ENCODE results near the gene THRSP.
"Not testable (repeated sequence)": the region's sequence is repeated elsewhere in the genome, so short reads cannot be mapped to it uniquely, and the experiment has no call there.

DNA sequence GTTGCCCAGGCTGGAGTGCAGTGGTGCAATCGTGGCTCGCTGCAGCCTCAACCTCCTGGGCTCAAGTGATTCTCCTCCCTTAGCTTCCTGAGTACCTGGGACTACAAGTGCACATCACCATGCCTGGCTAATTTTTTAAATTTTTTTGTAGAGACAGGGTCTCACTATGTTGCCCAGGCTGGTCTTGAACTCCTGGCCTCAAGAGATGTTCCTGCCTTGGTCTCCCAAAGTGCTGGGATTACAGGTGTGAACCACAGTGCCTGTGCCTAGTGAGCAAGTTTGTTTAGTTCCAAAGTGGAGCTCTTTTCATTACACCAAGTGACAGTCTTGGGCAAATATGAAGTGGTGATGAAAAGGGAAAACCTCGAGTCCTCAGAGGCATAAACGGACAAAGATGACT lies 13.9 kb downstream of the THRSP start:
- TF ChIP-seq, protein P1, sequence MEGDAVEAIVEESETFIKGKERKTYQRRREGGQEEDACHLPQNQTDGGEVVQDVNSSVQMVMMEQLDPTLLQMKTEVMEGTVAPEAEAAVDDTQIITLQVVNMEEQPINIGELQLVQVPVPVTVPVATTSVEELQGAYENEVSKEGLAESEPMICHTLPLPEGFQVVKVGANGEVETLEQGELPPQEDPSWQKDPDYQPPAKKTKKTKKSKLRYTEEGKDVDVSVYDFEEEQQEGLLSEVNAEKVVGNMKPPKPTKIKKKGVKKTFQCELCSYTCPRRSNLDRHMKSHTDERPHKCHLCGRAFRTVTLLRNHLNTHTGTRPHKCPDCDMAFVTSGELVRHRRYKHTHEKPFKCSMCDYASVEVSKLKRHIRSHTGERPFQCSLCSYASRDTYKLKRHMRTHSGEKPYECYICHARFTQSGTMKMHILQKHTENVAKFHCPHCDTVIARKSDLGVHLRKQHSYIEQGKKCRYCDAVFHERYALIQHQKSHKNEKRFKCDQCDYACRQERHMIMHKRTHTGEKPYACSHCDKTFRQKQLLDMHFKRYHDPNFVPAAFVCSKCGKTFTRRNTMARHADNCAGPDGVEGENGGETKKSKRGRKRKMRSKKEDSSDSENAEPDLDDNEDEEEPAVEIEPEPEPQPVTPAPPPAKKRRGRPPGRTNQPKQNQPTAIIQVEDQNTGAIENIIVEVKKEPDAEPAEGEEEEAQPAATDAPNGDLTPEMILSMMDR (IDR thresholded peaks at IDR 0.05): not testable (repeated sequence)
- TF ChIP-seq EP300 (IDR thresholded peaks at IDR 0.05); MAZ (IDR thresholded peaks at IDR 0.05; ENCODE audit: borderline replicate concordance, low read depth, low read length); SMC3 (IDR thresholded peaks at IDR 0.05); RCOR1 (IDR thresholded peaks at IDR 0.05; ENCODE audit: low read depth, low read length); HEYL (CRISPR knock-in tag; IDR thresholded peaks at IDR 0.05); ZSCAN20 (CRISPR knock-in tag; IDR thresholded peaks at IDR 0.05); ZFP36 (IDR thresholded peaks at IDR 0.05; ENCODE audit: borderline replicate concordance, partially characterized antibody): not testable (repeated sequence)

Data from A549 (cell line).